Right renal cortex interstitium (tissue), 3 donors: ENCODE measurements around the gene RBM44. TPM values are rescaled to one million over a fixed set of nuclear protein-coding genes. Genes with fewer than 3 reads are reported as not detected.
"Not testable (repeated sequence)": the region's sequence is repeated elsewhere in the genome, so short reads cannot be mapped to it uniquely, and the experiment has no call there.

Experiments used
- DNase-seq, 3 donors: peaks; one replicate each; pipeline ENCODE4 v3.0.0-alpha.2; 2013; ENCODE audit warnings: low read depth in 3 of 3, low spot score in 2 of 3
- polyA plus RNA-seq, 3 donors: library from polyadenylated mRNA; unstranded; fragments of 120-200 nt; gene quantifications; one replicate each; pipeline ENCODE4 v1.2.1, GENCODE V29; 2013; ENCODE audit not compliant: insufficient read length in 3 of 3

The RBM44 gene
- polyA plus RNA-seq: under 1 TPM; 0.29 to 0.51 (median 0.50) TPM

- DNase-seq: no peak
Observed at GRCh38 chr2:237798236-237799059, at the start of gene RBM44. Gene RBM44, plus strand, starts transcription at chr2:237798779. Its CDS starts 14,831 bp downstream, at chr2:237813610.

GRCh38 chr2:237749002-237749401, 49.6 kb upstream of the RBM44 start:
- no peak for DNase-seq

DNA sequence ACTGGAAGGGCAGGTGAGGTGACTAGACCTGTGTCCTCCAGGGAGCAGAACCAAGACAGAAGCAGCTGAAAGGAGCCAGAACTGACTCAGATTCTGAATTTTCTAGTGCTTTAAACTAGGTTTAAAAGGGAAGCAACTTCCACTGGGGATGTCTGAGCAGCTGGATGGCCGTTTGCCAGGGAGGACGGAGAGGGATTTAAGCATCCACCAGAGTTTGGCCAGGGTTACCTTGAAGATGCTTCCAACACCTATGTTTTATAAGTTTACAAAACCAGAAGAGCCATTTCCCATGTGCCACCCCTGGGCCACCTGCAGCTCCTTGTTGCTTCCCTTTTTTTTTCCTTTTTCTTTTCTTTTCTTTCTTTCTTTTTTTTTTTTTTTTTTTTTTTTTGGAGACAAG, 48.6 kb upstream of the RBM44 start:
- no peak for DNase-seq

GRCh38 chr2:237750441-237750840, 48.1 kb upstream of the RBM44 start:
- DNase-seq: not testable (repeated sequence)

- no peak for DNase-seq
Observed at GRCh38 chr2:237752761-237753165, 45.8 kb upstream of the RBM44 start.

DNA sequence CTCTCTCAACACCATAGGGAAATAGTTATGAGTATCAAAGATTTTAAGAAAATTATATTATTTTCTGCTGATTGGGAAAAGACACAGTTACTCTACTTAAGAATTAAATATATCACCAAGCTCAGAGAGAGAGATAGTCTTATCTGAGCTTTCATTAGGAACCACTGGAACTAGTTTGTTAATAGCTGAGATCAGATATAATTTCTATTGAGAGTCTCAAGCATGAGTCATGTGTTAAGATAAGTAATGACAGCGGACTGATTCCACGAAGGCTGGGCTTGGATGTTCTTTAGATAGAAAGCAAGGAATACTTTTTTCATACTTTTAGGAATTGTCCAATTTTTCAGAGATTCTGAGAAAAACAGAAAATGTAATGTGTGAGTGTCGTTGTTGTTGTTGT, 44.4 kb upstream of the RBM44 start:
- no peak for DNase-seq

GRCh38 chr2:237754626-237755248, 43.8 kb upstream of the RBM44 start:
- no peak for DNase-seq

GRCh38 chr2:237757616-237758015, 41.0 kb upstream of the RBM44 start:
- DNase-seq: no peak

DNA sequence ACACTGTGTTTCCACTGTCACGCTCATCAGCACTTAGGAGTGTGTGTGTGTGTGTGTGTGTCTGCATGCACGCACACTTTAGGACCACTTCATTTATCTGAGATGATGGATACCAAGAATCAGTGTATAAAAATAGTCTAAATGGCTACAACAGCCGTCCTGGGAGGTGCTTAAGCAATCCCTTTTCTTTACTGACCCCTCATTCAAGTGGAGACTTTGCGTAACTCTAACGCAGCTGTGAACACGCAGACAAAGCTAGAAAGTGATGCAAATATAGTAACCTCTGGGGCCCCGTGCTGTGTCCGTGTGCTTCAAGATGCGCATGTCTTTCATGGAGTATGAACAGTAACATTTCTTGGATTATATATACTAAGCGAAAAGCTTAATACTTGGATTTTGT, 40.4 kb upstream of the RBM44 start:
- no peak for DNase-seq

DNA sequence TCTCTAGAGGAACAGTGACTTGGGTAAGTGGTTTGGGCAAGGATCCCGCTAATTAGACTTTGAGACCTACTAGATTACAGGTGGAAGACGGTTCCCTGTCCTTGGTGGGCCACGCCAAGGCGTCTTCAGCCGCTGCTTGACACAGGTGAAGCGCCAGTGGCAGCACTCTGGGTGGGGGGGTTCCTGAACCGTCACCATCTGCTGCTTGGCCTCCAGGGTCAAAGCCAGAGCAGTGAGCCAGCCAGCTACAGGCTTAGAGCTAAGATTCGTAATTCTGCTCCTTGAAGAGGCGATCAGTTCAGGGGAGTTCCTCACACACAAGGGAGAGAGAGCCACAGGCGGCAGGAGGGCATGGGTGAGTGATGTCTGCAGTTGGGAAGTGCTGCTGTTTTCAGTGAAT, 39.4 kb upstream of the RBM44 start:
- DNase-seq: no peak

DNA sequence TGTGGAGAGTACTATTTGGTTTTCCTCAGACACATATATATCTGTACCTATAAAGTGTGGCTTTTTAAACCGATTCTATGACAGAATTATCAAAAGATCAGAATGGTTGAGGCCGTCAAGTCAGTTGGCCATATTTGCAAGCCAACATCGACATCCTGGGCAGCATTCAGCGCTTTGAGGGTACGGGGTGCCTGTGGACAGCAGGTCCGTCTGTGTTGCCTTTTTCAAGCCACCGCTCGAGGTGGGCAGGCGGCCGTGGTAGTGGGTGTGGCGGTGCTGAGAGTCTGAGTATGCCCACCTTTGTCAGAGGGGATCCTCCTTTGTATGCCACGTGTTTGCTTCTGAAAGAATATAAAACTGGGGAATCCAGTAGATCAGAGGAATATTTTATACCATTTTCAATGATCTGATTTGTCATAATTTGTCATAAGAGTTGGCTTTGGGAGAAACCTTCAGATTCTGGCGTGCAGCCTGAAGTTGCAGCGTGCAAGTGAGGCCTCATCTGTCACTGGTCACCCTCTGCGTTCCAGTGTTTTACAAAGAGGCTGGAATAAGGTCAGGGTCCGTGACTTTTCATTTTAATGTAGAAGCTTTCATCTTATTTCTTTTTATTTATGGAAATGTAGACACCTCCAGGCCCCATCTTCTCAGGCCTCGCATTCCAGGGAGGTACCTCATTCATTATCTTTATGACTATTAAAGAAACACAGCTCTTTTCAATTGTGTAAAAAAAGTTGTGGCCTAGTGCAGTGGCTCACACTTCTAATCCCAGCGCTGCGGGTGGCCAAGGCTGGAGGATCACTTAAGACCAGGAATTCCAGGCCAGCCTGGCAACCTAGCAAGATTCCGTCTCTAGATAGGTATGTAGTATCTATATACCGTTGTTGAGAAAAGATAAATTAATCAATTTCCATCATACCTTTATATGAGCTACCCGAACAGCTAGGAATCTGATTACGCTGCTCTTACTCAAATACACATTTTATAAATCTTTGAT, 37.8 kb upstream of the RBM44 start:
- no peak for DNase-seq

DNA sequence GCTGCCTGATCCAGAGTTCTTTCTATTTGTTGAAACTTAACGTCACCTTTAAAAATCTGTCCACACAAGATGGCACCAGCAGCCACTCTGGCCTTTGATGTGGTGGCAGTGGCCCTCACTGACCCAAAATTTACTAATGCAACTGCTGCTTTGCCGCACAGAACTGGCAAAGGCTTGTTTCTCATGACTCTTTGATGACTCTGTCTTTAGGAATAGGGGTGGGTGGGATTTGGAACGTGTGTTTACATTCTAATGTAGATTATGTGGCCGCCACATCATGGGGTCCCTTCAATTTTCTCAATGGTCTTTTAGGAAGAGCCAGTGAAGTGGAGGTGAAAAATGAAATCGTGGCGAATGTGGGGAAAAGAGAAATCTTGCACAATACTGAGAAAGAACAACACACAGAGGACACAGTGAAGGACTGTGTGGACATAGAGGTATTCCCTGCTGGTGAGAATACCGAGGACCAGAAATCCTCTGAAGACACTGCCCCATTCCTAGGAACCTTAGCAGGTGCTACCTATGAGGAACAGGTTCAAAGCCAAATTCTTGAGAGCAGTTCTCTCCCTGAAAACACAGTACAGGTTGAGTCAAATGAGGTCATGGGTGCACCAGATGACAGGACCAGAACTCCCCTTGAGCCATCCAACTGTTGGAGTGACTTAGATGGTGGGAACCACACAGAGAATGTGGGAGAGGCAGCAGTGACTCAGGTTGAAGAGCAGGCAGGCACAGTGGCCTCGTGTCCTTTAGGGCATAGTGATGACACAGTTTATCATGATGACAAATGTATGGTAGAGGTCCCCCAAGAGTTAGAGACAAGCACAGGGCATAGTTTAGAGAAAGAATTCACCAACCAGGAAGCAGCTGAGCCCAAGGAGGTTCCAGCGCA, 36.0 kb upstream of the RBM44 start:
- not testable (repeated sequence) for DNase-seq

GRCh38 chr2:237763812-237764211, 34.8 kb upstream of the RBM44 start:
- DNase-seq: no peak

GRCh38 chr2:237765122-237765521, 33.5 kb upstream of the RBM44 start:
- DNase-seq: not testable (repeated sequence)

DNA sequence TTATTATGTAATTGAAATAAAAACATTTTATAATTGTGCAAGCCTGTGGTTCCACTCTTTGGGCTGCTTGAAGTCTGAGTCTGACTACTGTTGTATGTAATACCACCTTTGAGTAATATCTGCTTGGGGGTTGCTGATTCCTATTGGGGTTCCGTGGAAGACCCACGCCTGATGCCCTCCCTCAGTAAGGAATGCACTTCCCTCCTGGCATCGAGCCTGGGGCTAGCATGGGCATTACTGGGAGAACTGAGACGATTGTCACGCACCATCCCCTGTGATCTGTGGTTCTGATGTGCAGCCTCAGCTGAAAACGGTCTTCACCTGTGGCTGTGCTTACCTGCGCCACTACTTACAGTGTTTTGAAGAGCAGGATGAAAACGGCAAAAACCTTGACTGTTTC, 32.7 kb upstream of the RBM44 start:
- DNase-seq: no peak

GRCh38 chr2:237766340-237766739, 32.2 kb upstream of the RBM44 start:
- DNase-seq: no peak

- DNase-seq: no peak
Observed at GRCh38 chr2:237772513-237772912, 26.1 kb upstream of the RBM44 start.

GRCh38 chr2:237773826-237774225, 24.8 kb upstream of the RBM44 start:
- no peak for DNase-seq

DNA sequence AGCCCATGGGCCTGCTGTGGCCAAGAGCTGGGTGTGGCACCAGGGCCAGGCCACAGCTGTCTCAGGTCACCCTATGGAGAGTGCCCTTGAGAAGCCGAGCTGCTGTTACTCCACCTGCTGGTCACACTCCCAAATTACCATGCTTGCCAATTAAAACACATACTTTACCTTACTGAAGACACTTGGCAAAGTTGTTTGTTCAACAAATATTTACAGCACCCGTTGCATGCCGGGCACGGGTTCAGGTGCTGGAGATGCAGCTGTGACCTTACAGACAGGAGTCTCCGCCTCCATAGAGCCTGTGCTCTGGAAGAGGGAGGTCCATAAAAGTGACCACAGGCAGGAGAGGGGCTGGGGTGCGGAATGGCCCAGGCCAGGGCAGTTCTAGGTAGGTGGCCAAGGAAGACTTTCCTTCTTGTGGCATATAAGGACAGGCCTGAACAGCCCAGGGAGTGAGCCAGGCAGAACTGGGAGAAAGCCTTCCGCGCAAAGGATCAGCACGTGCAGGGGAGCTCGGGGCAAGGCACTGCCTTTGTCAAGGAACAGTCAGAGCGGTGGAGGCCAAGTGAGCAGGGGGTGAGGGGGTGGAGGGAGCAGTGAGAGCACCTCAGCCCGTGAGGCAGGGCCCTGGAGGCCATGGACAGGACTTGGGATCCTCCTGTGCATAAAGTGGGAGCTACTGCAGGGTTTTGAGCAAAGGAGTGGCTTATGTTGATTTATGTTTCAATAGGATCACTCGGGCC, 23.6 kb upstream of the RBM44 start:
- DNase-seq: peak in 2 of 3 donors; percentile 13
